ENCODE data around the gene SYCP1.
"Not testable (repeated sequence)": the region's sequence is repeated elsewhere in the genome, so short reads cannot be mapped to it uniquely, and the experiment has no call there.

SYCP1 gene

DNA sequence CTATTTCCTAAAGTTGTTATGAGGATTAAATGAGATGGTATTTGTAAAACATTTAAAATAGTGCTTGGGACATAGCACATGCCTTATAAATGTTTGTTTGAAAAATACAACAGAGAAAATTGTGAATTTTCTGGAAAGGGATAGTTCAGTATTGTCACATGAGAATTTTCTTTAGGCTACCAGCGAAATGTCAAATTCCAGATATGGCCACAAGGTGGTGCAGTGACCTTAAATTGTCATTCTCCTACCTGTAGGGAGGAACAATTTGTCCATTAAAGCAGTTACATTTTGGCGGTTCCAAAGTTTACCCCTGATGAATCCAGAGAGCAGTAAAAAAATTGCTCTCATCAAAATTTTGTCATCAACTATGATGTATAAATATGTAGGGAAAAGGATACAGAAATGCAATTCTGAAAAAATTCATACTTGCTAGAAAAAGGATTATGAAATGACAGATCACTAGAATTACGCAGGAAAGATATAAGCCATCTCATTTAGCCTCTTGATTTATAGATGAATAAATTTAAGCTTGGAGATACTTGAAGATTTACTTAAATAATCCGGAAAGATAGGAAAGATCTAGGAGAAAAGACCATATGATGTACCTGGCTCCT lies 124.7 kb downstream of the SYCP1 start:
- peak; percentile 34 to 42 for DNase-seq (ENCODE audit: low read depth in 2 of 2)

- DNase-seq (ENCODE audit: low read depth in 2 of 2), result no peak
These were observed 127.6 kb downstream of the SYCP1 start for GRCh38 chr1:114982251-114982650.

DNA sequence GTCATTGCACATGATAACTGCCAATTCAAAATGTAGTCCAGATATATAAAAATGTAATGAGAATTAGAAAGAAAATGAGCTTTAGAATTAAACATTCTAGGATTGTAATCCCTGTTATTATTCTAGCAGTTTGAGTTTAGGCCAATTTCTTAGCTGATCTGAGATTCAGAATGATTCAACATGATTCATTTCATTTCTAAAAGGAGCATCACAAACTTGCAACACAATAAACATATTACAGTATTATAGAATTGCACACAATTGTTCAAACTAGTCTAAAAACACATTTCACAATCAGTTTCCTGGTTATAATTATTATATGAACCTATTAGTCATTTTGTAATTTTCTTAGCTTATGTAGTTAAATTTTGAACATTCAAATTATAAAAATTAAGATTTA lies 131.6 kb downstream of the SYCP1 start:
- no peak for DNase-seq (ENCODE audit: low read depth in 2 of 2)

GRCh38 chr1:114988095-114988494 lies 133.4 kb downstream of the SYCP1 start:
- no peak for DNase-seq (ENCODE audit: low read depth in 2 of 2)

- no peak for DNase-seq (ENCODE audit: low read depth in 2 of 2)
These were observed 143.0 kb downstream of the SYCP1 start for GRCh38 chr1:114997510-114998289.

GRCh38 chr1:115006191-115006590 lies 151.5 kb downstream of the SYCP1 start:
- DNase-seq (ENCODE audit: low read depth in 2 of 2), result no peak

GRCh38 chr1:115012006-115012405 lies 157.3 kb downstream of the SYCP1 start:
- no peak for DNase-seq (ENCODE audit: low read depth in 2 of 2)

- no peak for DNase-seq (ENCODE audit: low read depth in 2 of 2)
These were observed 157.8 kb downstream of the SYCP1 start for GRCh38 chr1:115012434-115012833.

GRCh38 chr1:115013792-115014191 lies 159.1 kb downstream of the SYCP1 start:
- DNase-seq (ENCODE audit: low read depth in 2 of 2), result no peak

GRCh38 chr1:115019549-115019948 lies 164.9 kb downstream of the SYCP1 start:
- DNase-seq (ENCODE audit: low read depth in 2 of 2), result not testable (repeated sequence)

DNA sequence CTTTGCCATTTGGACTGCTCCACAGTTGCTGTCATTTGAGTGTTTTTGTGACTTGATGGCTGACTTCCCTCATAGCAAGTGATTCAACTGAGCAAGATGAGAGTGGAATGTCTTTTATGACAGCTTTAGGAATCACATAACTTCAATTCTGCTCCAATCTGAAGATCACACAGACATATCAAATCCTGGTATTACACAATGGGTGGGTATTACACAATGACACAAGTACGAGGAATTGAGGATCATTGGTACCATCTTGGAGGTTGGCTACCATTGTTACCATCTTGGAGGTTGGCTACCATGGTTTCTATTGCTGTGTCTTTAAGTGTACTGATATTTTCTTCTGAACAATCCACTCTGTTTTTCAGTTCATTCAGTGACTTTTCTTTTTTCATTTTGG lies 166.5 kb downstream of the SYCP1 start:
- DNase-seq (ENCODE audit: low read depth in 2 of 2), result no peak

DNA sequence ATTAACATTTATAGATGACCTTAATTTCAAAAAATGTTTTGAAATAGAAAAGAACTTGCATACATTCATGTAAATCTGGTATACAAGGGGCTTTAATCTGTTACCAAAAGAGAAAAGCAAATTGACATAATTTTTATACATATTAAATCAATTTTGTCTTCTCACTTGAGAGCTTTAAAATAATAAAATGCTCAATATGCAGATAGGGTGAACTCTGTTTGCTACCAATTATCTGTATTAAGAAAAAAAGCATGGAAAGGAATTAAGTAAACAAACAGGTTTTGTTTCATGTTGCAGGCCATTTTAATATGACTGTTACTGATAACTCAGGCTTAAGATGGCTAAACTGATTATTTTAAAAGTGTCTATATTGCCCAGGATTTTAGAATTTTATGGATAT lies 168.9 kb downstream of the SYCP1 start:
- no peak for DNase-seq (ENCODE audit: low read depth in 2 of 2)

- DNase-seq (ENCODE audit: low read depth in 2 of 2), result no peak
These were observed 174.9 kb downstream of the SYCP1 start, which contains the start of gene TSHB for GRCh38 chr1:115029526-115029925. Gene TSHB (plus strand): TSS chr1:115029826. CDS start chr1:115033363, 3,537 bp downstream.

DNA sequence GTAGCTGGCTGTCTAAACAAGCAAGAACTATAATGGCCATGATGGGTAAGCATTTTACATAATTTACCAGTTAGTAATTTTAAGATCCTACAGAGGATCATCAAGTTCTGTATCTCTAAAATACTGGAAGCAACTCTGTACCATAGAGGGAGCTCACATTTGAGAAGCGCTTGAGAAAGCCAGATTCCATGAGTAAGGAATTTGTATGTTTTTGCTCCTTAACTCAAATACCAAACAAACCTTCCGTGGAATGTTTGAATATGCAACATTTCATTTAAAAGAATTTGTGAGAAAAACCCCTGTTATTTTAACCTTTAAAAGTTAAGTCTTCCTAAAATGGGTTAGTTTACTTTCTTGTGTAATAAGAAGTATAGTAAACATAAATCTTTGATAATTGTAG lies 176.9 kb downstream of the SYCP1 start:
- no peak for DNase-seq (ENCODE audit: low read depth in 2 of 2)

- DNase-seq (ENCODE audit: low read depth in 2 of 2), result no peak
These were observed 181.0 kb downstream of the SYCP1 start for GRCh38 chr1:115035652-115036051.

DNA sequence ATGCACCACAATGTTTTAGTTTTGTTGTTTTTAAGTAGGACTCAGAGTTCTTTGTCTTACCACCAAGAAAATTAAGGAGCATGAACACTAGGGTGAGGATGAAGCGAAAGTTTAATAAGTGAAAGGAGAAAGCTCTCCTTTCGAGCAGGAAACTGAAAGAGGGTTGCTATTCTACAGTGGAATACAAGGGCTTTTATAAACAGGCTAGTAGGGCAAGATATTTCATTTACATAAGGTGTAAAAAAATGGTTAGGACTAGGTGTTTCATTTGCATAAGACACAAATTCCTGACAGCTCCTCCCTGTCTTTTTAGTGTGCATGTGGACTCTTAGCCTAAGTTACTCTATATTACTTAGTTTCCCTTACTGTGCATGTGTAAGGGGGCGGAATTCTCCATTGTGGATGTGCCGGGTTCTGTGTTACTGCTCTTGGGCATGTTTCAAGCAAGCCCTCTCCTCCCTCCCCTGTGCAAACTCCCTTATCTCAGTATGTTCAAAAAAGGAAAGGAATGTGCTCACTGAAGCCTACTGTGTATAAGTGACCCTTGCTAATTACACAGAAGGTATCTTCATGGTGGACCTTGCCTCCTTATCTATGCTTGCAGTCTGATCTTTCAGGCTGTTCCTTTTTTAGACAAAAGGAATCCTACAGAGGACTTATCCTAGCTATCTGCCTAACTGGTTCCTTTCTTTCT lies 182.3 kb downstream of the SYCP1 start:
- no peak for DNase-seq (ENCODE audit: low read depth in 2 of 2)

- DNase-seq (ENCODE audit: low read depth in 2 of 2), result no peak
These were observed 185.8 kb downstream of the SYCP1 start for GRCh38 chr1:115040501-115040900.

GRCh38 chr1:115041654-115042053 lies 187.0 kb downstream of the SYCP1 start:
- no peak for DNase-seq (ENCODE audit: low read depth in 2 of 2)

Data from stimulated activated CD4-positive, alpha-beta T cell treated with anti-CD3 and anti-CD28 coated beads, Interleukin-1b, Interleukin-23, amount 100 ng/mL, for 1 hour (primary cell).